Measurements from ENCODE around the gene SUMO1.
"Not testable (repeated sequence)": the region's sequence is repeated elsewhere in the genome, so short reads cannot be mapped to it uniquely, and the experiment has no call there.

Gene SUMO1

DNA sequence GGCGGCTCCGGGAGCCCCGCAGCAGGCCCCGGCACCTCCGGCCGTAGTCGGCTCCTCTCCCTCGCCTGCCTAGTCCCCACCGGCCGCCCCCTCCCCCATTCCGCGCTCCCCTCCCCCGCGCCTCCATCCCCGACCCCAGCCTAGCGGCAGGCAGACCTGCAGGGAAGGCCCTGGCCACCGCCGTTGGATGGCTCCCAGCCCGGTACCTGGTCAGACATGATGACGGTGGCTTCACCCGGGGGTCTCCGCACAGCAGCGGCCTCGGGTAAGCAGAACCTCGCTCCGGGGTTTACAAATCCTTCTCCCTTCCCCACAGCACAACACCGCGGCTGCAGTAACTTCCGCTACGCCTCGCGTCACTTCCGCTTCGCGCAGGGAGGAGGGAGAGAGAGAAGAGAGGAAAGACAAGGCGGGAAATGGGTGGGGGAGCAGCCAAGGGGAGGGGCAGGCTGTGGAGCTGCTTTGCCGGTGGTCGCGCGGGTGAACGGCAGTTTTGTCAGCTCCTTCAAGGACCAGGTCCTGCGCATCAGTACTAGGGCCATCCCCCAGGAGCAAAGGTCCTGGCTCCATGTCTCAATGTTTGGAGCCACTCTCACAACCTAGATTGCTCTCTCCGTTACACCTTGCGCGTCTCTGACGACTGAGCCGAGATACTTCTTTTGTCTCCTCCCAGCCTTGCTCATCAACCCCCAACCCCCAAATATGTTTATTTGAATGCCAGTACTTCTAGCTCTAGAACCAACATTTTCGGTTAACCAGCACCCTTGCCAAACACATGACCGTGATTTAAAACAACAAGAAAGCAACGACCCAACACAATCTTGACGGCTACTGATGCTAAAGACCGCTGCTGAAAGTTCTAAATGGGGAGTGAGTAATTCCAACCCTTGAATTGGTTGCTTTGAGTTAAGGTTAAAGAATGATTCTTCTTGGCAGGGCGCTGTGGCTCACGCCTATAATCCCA lies at the start of gene SUMO1:
Gene SUMO1, minus strand, starts transcription at position 364 of the 964 bp plus-strand sequence. Its CDS starts 146 bp downstream, at position 218.
- DNase-seq, result peak; percentile 97

GRCh38 chr2:202286595-202286994 lies 48.2 kb upstream of the SUMO1 start:
- no peak for DNase-seq

- no peak for DNase-seq
Measured at GRCh38 chr2:202278944-202279343, 40.5 kb upstream of the SUMO1 start.

GRCh38 chr2:202278036-202278760 lies 39.8 kb upstream of the SUMO1 start:
- no peak for DNase-seq

GRCh38 chr2:202276078-202276720 lies 37.8 kb upstream of the SUMO1 start:
- not testable (repeated sequence) for DNase-seq

DNA sequence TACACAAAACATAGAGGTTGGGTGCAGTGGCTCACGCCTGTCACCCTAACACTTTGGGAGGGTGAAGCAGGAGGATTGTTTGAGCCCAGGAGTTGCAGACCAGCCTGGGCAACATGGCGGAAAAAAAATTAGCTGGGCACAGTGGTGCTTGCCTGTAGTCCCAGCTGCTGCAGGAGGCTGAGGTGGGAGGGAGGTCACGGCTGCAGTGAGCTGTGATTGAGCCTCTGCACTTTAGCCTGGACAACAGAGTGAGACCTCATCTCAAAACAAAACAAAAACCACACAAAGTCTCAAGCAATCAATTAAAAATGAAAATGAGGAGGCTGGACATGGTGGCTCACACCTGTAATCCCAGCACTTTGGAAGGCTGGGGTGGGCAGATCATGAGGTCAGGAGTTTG lies 32.1 kb upstream of the SUMO1 start:
- no peak for DNase-seq

DNA sequence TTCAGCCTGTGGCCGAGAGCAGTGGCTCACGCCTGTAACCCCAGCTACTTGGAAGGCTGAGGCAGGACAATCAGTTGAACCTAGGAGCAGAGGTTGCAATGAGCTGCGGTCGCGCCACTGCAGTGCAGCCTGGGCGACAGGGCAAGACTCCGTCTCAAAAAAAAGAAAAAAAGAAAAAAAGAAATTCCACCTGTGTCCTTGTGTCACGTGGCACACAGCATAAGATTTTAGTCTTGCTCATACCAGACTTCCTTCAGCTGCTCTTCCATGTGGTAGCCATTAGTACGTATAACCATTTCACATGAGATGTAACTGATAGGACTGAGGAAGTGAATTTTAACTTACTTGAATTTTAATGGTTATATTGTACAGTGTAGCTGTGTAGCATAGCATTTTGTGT lies 31.2 kb upstream of the SUMO1 start:
- DNase-seq, result no peak

- DNase-seq, result no peak
Measured at GRCh38 chr2:202267495-202267894, 29.1 kb upstream of the SUMO1 start.

- peak; percentile 97 for DNase-seq
Measured at GRCh38 chr2:202265467-202266277, 27.3 kb upstream of the SUMO1 start, which contains the start of gene NOP58. Gene NOP58, plus strand, starts transcription at chr2:202265763. Its CDS starts 179 bp downstream, at chr2:202265942.

GRCh38 chr2:202261531-202261930 lies 23.1 kb upstream of the SUMO1 start:
- no peak for DNase-seq

DNA sequence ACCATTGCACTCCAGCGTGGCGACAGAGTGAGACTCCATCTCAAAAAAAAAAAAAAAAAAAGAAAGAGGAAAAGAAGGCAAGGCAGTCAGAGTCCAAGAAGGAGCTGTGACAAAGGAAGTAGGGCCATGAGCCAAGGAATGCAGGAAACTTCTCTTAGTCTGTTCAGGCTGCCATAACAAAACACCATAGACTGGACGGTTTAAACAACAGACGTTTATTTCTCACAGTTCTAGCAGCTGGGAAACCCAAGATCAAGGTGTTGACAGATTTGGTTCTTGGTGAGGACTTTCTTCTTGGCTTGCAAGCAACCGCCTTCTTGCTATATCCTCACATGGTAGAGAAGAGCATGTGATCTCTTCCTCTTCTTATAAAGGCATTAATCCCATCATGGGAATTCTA lies 13.1 kb upstream of the SUMO1 start:
- no peak for DNase-seq

DNA sequence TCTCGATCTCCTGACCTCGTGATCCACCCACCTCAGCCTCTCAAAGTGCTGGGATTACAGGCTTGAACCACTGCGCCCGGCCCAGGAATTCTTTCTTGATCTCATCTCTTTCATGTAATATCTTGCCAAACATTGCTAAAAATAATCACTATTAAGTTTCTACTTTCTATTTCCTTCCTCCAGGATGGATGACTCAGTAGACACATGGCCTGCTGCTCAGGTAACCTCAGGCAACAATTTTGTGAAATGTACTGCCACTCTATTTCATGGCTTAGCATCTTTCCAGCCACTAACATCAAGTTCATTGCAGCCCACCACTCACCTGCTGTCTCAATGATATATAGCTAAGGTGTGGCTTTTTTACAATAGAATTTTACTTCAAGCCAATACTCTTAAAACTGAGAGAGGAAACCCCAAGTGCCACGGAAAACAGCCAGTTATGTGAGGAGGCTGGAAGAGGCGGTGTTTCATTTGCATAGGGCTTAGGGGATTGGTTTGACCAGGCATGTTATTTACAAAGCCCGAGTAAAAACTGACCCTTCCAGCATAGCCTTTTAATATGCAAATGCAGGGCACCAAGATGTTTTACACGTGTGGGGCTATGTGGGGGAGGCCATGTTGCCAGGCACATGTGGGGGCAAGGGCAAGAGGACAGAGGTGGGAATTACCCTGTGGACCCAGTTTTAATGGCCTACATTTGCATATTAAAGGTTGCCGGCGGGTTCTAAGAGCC lies 11.3 kb upstream of the SUMO1 start:
- peak; percentile 74 for DNase-seq

DNA sequence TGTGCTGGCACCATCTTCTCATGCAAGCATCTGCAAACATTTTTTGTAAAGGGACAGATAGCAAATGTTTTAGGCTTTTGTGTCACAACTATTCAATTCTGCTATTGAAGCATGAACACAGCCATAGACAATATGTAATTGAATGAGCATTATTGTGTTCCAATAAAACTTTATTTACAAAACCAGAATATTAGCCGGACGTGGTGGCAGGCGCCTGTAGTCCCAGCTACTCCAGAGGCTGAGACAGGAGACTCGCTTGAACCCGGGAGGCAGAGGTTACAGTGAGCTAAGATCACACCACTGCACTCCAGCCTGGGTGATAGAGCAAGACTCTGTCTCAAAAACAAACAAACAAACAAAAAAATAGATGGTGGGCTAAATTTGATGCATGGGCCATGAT lies 9.3 kb upstream of the SUMO1 start:
- not testable (repeated sequence) for DNase-seq

- peak; percentile 74 for DNase-seq
Measured at GRCh38 chr2:202237787-202238233, 587 bp downstream of the SUMO1 start.

DNA sequence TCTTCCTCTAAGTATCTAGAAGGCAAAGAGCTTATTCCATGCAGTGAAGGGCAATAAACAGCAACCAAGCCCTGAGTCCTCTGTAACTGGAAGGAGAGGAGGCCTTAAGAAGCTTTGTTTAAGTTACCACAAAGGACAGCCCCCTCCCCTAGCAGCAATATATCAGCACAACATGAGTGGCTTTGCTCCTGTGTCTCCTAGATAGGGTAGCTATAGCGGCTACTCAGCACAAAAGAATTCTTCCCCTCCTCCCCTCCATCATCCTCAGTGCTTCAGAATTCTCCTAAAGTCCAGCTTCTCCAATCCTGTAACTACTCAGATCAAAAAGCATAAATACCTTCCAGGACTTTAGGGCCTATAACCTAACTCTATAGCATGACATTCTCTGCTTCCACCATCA lies 16.5 kb downstream of the SUMO1 start:
- DNase-seq, result peak; percentile 77

DNA sequence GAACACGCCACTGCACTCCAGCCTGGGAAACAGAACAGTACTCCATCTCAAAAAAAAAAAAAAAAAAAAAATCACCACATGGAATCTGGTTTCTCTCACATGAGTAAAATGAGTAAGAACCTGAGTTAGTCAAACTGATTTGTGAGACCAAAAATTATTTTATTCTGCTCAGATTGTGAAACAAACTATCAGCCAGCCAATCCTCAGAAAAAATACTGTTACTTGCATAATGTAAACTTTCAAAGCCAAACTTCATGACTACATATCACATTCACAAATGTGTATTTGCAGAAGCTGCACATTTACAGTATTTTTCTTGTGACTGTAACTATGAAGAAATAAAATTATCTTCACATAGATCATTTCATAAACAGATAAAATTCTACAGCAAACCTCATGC lies 23.2 kb downstream of the SUMO1 start:
- no peak for DNase-seq

DNA sequence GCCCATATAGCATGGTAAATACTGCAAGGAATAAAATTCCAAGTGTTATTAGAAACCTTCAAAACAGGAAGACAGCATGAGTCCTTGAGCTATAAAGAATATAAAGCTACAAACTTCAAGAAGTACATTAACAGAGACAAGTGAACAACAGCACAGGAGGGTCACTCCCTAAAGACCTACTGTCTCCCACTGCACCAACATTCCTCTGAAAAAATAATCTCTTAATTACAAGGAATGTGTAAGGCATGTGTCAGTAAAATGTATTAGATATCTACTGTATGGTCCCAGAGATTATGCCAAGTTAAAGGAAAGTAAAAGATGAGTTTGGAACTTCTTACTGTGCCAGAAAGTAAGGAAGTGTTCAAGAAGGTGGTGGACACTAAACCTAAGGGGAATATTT lies 29.9 kb downstream of the SUMO1 start:
- DNase-seq, result no peak

DNA sequence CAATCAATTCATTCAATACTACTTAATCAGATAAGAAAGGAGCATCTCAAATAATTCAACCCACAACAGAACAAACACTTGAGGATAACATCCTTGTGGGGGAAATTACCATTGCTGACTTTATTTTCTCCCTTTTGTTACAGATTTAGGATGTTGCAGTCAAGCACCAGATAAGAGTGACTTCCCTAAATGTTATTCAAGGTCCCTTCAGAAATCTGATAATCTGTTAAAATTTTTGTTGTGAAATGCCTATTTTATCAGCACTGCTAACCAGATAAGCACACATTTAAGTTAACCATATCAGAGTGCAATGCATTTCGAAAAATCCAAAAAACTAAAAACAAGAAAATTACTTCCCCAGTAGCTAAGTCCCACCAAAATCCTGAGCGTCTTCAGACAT lies 33.5 kb downstream of the SUMO1 start:
- DNase-seq, result no peak

DNA sequence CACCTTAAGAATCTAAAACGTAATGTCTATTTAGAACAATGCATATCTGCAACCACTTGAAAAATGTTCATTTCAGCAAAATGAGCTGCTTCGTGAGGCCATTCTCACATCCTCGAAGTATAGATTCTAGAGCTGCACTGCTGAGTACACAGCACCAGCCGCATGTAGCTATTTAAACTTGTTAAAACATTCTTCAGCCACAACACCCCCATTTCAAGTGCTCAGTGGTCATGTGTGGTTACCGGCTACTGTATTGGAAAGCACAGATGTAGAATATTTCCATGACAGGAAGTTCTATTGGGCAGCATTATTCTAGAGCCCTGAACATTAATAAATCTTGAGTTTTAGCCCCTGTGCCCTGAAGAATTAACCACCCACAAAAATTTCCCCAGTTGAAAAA lies 35.0 kb downstream of the SUMO1 start:
- DNase-seq, result no peak

DNA sequence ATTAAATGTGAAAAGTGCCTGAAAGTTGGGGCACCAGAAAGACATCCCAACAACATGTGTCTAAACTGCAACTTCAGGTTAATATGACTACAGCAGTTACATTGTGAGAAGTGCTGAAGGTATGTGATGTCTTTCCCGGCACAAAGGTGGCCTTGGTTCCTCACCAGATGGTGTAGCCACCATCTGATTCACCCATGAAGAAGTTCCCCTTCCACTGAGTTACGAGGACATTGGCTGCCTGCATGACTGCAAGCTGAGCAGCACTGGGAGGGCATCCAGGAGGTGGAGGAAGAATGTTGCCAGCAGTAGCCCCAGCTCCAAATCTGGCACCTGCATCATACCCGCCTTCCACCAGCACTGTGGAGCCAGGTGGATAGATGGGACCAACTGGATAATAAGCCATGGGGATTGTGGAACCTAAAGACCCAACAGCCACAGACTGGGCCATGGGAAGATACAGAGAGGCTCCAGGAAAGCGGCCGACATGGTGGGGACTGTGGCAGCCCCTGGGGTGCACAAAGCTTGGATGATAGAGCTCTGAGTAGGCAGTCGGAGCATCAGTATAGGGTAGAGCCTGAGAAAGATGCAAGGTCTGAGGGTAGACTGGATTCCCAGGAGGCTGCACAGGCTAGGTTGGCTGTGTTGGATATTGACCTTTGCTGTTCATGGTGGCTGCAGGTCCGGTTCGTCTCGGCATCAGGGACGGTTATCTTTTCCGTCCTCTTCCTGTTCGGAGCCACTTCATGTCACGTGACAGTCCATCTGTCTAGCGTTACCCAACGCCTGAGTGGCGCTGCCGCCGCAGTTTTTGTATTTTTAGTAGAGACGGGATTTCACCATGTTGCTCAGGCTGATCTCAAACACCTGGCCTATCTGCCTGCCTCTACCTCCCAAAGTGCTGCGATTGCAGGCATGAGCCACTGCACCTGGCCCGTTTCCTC lies 36.9 kb downstream of the SUMO1 start:
- no peak for DNase-seq

All from islet precursor cell (in vitro differentiated cells).